Heart left ventricle (tissue), 16 donors: Measurements from ENCODE around the gene HOXA9. TPM values are rescaled to one million over a fixed set of nuclear protein-coding genes. Genes with fewer than 3 reads are reported as not detected.

Experiments used
- ATAC-seq, 4 donors: fragments of 200-7000 bp; cut with Tn5 transposase; one replicate each; pipeline ENCODE4 v1.9.1; 2020 to 2022; ENCODE audit warnings: moderate library complexity in 4 of 4, mild to moderate bottlenecking in 3 of 4, moderate number of reproducible peaks in 1 of 4
- DNase-seq, 5 donors: peaks; one replicate each; pipeline ENCODE4 v3.0.0-alpha.2; 2020
- H3K27ac ChIP-seq, 12 donors: fragments of 200-600 bp; sonication (generic) in 4 of 12; one replicate each; pipeline versions ENCODE4 v1.5.0 to v1.8.0; 2016 to 2022; ENCODE audit warnings: mild to moderate bottlenecking in 2 of 12
- H3K27me3 ChIP-seq, 9 donors: fragments of 200-600 bp; sonication (generic) in 2 of 9; one replicate each; pipeline versions ENCODE4 v1.5.1 to v1.8.0; 2016 to 2022; ENCODE audit warnings: mild to moderate bottlenecking in 3 of 9
- H3K36me3 ChIP-seq, 9 donors: fragments of 200-600 bp; sonication (generic) in 2 of 9; one replicate each; pipeline versions ENCODE4 v1.5.0 to v1.8.0; 2018 to 2022; ENCODE audit warnings: mild to moderate bottlenecking in 2 of 9
- H3K4me1 ChIP-seq, 12 donors: fragments of 200-600 bp; sonication (generic) in 4 of 12; one replicate each; pipeline versions ENCODE4 v1.5.0 to v1.8.0; 2016 to 2022; ENCODE audit warnings: mild to moderate bottlenecking in 3 of 12
- H3K4me3 ChIP-seq, 12 donors: fragments of 200-600 bp; sonication (generic) in 4 of 12; one replicate each; pipeline versions ENCODE4 v1.5.0 to v1.8.0; 2017 to 2022; ENCODE audit warnings: mild to moderate bottlenecking in 9 of 12, moderate library complexity in 4 of 12
- H3K9me3 ChIP-seq, 12 donors: fragments of 200-600 bp; sonication (generic) in 4 of 12; one replicate each; pipeline versions ENCODE4 v1.5.0 to v1.8.0; 2016 to 2022; ENCODE audit warnings: mild to moderate bottlenecking in 1 of 12
- CTCF ChIP-seq, 12 donors: fragments of 200-600 bp; sonication (generic) in 4 of 12; IDR thresholded peaks; one replicate each; pipeline versions ENCODE4 v1.5.0 to v1.8.0; 2018 to 2022; ENCODE audit warnings: antibody characterized with exemption in 12 of 12, mild to moderate bottlenecking in 5 of 12
- POLR2A ChIP-seq, 2 donors: fragments of 450-650 bp; IDR thresholded peaks; one replicate each; pipeline ENCODE4 v1.6.1; 2017; ENCODE audit warnings: antibody characterized with exemption in 2 of 2, mild to moderate bottlenecking in 2 of 2, moderate library complexity in 2 of 2
- WGBS, 4 donors: extraction: QIAGEN DNeasy Blood & Tissue Kit in 2 of 4; methylation state at CpG; one replicate each; pipeline versions ENCODE4 v1.1.5 to v1.1.7; 2013 to 2018; 5-methylcytosine and 5-hydroxymethylcytosine counted together
- intact Hi-C, 10 donors: fragments of 100-400 bp; cut with DNase I; formaldehyde crosslinking; loops; one replicate each; pipeline versions ENCODE4 v1.11.1 to v1.14.2; 2022
- polyA plus RNA-seq, 2 donors: library from polyadenylated mRNA; stranded (reverse); fragments of 200-250 nt; gene quantifications; one replicate each; pipeline ENCODE4 v1.2.3, GENCODE V29; 2013
- total RNA-seq, 9 donors: library from RNA; depleted of rRNA in 2 of 9; stranded (reverse); fragments of >200 nt in 2 of 9; fragmentation: NEBNext Ultra II Directional in 3 of 9; extraction: Animal tissue kit (Norgen Biotek cat#: 25700) in 3 of 9; gene quantifications; one replicate each; pipeline versions ENCODE4 v1.1.0 to v1.2.4, GENCODE V29; 2016 to 2023
- donor health status: ischemic (EF 13 %, LVEDD 7.1; RV severe dilation, severe dysfunction).
- donor health status: healthy with polysubstance abuse.
- donor health status: DM: no; HTN: yes; CAD: no.
- donor health status: DM: no; HTN: no; CAD: no.
- donor health status: ischemic (EF 25% LVEDD 6.9; RV normal size, moderate dysfunction).
- donor health status: ischemic (EF 25% LVEDD 5.7; RV mildly dilated, moderate dysfunction).
- donor health status: healthy.
- donor health status: DM: yes; HTN: yes; CAD: no.
- donor health status: ischemic (EF 35%, LVEDD 5.7; RV mildly dilated, moderate dysfunction).
- donor health status: nonischemic (EF 11% LVEDD 7.7; RV severe dilation, severe dysfunction).
- donor health status: DM: yes; HTN: yes; CAD: no.
- donor health status: PGD.
- donor health status: ischemic (EF 29% LVEDD 5.4; RV normal size, mild dysfunction).
- donor health status: nonischemic (EF 23%, LVEDD 6.1; RV moderate dilation, normal function).

The HOXA9 gene
- total and polyA plus RNA-seq, 11 donors: 0.29 TPM; not detected in 10

GRCh38 chr7:27116031-27116961 lies 49.0 kb downstream of the HOXA9 start:
- Histone ChIP-seq H3K36me3 (no peaks in the 10 kb centered on the region), H3K4me1 (peaks cover 0 to 20% (median 0%) of the 10 kb centered on the region in 12 donors), H3K4me3 (peak overlapping the region in 7 of 12 donors; percentile 5 to 51 (median 27)), H3K27ac (peak overlapping the region in 7 of 12 donors; percentile 31 to 93 (median 75)), H3K27me3 (peaks cover 44 to 98% (median 83%) of the 10 kb centered on the region in 9 donors), H3K9me3 (no peaks in the 10 kb centered on the region)
- DNase-seq (no peak), ATAC-seq (no peak)
- intact Hi-C loops: no loop called here
- WGBS, 4 donors: 24 to 28% (median 25%) methylated on average over 20 of the region's 20 CpGs
- TF ChIP-seq CTCF (IDR thresholded peaks at IDR 0.05): no peak
- no peak for TF ChIP-seq POLR2A (IDR thresholded peaks at IDR 0.05)

GRCh38 chr7:27115221-27116026 lies 49.9 kb downstream of the HOXA9 start:
- H3K9me3 ChIP-seq: no peaks in the 10 kb centered on the region
- DNase-seq (no peak), ATAC-seq (no peak)
- peak overlapping the region in 9 of 12 donors; percentile 31 to 93 (median 62) for H3K27ac ChIP-seq
- H3K4me3 ChIP-seq: peak overlapping the region in 11 of 12 donors; percentile 3 to 51 (median 25)
- WGBS, 4 donors: 16 to 28% (median 18%) methylated on average over 25 to 45 of the region's 45 CpGs
- TF ChIP-seq POLR2A (IDR thresholded peaks at IDR 0.05) (no peak), CTCF (IDR thresholded peaks at IDR 0.05) (no peak)
- intact Hi-C loops: no loop called here
- peaks cover 48 to 99% (median 84%) of the 10 kb centered on the region in 9 donors for H3K27me3 ChIP-seq
- H3K4me1 ChIP-seq: peaks cover 0 to 26% (median 4%) of the 10 kb centered on the region in 12 donors
- no peaks in the 10 kb centered on the region for H3K36me3 ChIP-seq

- no peak for TF ChIP-seq CTCF (IDR thresholded peaks at IDR 0.05)
- no peak for TF ChIP-seq POLR2A (IDR thresholded peaks at IDR 0.05)
- Histone ChIP-seq H3K9me3 (no peaks in the 10 kb centered on the region), H3K27ac (peak overlapping the region in 5 of 12 donors; percentile 37 to 93 (median 79)), H3K36me3 (no peaks in the 10 kb centered on the region), H3K4me3 (peak overlapping the region in 7 of 12 donors; percentile 22 to 51 (median 30)), H3K4me1 (peaks cover 0 to 29% (median 4%) of the 10 kb centered on the region in 12 donors), H3K27me3 (peaks cover 51 to 99% (median 87%) of the 10 kb centered on the region in 9 donors)
- 16 to 24% (median 19%) methylated on average over 6 of the region's 6 CpGs for WGBS, 4 donors
- ATAC-seq: no peak
- intact Hi-C loops: no loop called here
- no peak for DNase-seq
Measured at GRCh38 chr7:27114881-27115220, 50.5 kb downstream of the HOXA9 start.
